Left kidney (tissue), 2 donors: ENCODE results near the gene SPAG9. TPM values are rescaled to one million over a fixed set of nuclear protein-coding genes. Genes with fewer than 3 reads are reported as not detected.
A peak's percentile ranks its signal among the peaks of the same experiment; 100 is the strongest.
"Not testable (repeated sequence)": the region's sequence is repeated elsewhere in the genome, so short reads cannot be mapped to it uniquely, and the experiment has no call there.

ENCODE experiments used
- DNase-seq: peaks from one replicate; pipeline ENCODE4 v3.0.0-alpha.2; 2013
- polyA plus RNA-seq: library from polyadenylated mRNA; unstranded; fragments of 120-200 nt; gene quantifications from one replicate; pipeline ENCODE4 v1.2.1, GENCODE V29; 2013; ENCODE audit not compliant: insufficient read length

SPAG9 gene
- polyA plus RNA-seq, 1 donor = 139 TPM

DNA sequence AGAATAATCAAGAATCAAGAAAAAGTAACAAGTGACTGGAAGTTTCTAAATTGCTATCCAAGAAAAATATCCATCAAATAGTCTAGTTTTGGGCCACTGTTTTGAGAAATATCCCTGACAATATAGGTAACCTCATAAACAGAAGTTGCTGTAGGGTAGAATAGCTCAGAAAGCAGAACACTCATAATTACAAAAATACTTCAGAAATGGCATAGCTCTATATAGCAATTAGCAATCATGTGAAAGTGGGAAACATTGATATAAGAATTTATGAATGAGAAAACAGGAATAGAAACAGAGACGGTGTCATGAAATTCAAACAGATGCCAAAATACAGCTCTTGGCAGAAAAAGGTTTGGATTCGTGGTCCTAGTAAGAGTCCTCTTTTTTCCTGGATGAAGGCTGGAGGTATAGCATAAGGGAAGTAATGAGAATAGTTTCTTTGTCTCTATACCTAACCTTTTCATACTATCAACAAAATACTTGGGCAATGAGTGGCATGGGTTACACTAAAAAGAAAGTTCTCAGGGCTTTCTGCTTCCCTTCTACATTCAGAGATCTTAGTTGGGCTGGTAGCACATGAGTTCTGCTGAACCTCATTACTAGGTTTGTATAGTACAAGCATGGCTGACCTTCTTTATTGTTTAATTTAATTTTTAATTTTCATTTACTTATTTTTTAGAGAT lies 33.5 kb downstream of the SPAG9 start:
- no peak for DNase-seq

GRCh38 chr17:51085150-51085805 lies 35.4 kb downstream of the SPAG9 start:
- DNase-seq = no peak

GRCh38 chr17:51083981-51084380 lies 36.7 kb downstream of the SPAG9 start:
- no peak for DNase-seq

DNA sequence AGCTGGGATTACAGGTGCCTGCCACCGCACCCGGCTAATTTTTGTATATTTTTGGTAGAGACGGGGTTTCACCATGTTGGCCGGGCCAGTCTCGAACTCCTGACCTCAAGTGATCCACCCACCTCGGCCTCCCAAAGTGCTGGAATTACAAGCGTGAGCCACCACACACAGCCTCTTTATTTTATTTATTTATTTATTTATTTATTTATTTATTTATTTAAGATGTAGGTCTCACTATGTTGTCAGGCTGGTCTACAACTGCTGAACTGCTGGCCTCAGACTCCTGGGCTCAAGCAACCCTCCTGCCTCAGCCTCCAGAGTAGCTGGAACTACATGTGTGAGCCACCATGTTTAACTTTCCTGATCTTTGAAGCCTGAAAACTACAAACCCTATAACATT lies 37.3 kb downstream of the SPAG9 start:
- DNase-seq = not testable (repeated sequence)

DNA sequence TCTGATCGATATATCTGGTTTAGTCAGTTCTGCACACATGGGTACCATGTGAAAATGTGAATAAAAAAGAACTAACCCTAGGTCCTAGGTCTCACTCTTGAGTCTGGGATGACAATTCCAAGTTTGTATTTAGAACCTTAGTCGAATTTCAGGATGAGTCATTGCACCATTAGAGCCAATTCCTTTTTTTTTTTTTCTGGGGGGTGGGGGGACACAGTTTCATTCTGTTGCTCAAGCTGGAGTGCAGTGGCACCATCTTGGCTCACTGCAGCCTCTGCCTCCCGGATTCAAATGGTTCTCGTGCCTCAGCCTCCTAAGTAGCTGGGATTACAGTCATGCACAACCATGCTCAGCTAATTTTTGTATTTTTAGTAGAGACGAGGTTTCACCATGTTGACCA lies 41.6 kb downstream of the SPAG9 start:
- no peak for DNase-seq

DNA sequence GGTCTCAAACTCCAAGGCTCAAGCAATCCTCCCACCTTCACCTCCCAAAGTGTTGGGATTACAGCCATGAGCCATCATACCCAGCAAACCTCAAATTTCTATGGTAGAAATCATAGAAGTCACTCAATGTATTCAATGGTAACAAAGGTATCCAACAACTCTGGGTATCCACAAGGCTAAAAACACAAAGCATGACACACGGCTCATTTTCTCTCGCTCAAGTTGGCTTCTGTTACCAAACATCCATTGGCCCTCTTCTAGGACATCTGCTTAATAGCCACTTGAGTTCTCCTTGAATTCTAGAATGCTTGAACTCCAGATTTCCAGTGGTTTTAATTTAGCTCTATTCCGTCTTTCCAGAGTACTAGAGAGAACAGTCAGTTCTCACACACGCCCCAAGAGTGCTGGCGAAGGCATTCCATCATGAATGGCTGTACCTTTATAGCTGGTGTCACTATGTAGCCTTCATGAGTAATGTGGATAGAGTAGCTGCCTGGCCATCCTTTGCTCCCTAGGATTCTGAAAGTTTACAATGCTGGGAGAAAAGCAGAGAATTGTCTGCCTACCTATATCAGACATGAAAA lies 42.6 kb downstream of the SPAG9 start:
- DNase-seq = no peak

DNA sequence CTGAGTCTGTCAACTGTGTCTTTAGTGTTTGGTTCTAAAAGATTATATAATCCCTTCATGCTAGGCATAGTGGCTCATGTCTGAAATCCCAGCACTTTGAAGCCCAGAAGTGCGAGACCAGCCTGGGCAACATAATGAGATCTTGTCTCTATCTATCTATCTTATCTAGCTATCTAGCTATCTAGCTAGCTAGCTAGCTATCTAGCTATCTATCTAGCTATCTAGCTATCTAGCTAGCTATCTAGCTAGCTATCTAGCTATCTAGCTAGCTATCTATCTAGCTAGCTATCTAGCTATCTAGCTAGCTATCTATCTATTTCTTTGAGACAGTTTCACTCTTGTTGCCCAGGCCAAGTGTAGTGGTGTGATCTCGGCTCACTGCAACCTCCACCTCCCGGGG lies 43.8 kb downstream of the SPAG9 start:
- DNase-seq = no peak

DNA sequence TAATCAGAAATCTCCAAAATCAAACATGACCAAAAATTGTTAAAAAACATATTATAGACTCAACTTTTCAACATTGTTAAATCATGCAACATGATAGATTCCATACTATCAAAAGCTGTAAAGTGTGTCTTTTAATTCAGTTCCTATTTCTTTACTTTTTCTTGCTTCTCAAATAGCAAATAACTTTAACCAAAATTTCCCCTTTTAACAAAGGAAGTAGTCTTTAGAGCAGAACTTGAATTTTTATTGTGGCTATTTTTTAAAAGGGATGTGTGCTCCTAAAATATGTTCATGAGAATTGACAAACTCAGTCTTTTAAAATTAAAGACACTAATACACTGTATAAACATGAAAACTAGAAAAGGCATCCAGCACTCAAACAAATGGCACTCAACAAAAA lies 49.1 kb downstream of the SPAG9 start:
- no peak for DNase-seq

DNA sequence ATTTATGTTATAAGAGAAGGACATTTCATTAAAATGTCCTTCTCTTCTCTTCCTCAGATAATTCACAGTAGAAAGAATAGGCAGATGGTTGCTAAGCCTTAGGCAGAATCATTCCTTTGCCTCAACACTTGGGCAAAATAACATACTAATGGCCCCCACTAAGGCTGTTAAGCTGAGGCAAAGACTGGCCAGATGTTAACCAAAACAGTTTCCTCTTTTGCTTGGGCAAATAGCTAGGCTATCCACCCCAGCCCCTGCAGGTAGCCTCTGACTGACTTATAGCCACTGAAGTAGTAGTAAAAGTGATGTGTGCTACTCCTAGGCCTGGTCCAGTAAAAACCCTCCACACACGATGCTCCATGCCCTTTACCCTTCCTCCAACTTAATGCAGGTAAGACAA lies 55.2 kb downstream of the SPAG9 start:
- no peak for DNase-seq

GRCh38 chr17:51064061-51064735 lies 56.5 kb downstream of the SPAG9 start:
- DNase-seq = no peak

- DNase-seq = no peak
Measured at GRCh38 chr17:51060396-51060795, 60.3 kb downstream of the SPAG9 start.

GRCh38 chr17:51059781-51060180 lies 60.9 kb downstream of the SPAG9 start:
- no peak for DNase-seq

- DNase-seq = no peak
Measured at GRCh38 chr17:51057534-51057933, 63.1 kb downstream of the SPAG9 start.

- DNase-seq = peak; percentile 66
Measured at GRCh38 chr17:51056813-51057510, 63.7 kb downstream of the SPAG9 start.

- DNase-seq = no peak
Measured at GRCh38 chr17:51054748-51055147, 65.9 kb downstream of the SPAG9 start.

DNA sequence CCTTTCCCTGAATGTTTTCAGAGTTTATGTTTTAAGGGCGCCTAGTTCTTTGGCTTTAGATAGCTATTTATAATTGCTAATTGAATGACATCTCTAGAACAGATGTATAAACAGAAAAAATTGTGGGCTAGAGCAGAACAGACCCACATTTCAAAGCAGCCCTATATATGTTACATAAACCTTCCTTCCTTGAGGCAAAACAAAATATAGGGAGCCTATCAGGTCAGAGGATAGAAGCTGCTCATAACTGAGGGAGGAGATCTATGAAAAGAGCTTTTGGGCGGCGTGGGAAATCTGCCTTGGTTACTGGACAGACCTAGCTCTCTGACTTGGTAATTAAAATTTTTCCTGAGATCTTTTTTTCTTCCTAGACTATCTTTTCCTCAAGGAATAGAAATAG lies 68.4 kb downstream of the SPAG9 start:
- no peak for DNase-seq

- DNase-seq = no peak
Measured at GRCh38 chr17:51050291-51051033, 70.2 kb downstream of the SPAG9 start.

DNA sequence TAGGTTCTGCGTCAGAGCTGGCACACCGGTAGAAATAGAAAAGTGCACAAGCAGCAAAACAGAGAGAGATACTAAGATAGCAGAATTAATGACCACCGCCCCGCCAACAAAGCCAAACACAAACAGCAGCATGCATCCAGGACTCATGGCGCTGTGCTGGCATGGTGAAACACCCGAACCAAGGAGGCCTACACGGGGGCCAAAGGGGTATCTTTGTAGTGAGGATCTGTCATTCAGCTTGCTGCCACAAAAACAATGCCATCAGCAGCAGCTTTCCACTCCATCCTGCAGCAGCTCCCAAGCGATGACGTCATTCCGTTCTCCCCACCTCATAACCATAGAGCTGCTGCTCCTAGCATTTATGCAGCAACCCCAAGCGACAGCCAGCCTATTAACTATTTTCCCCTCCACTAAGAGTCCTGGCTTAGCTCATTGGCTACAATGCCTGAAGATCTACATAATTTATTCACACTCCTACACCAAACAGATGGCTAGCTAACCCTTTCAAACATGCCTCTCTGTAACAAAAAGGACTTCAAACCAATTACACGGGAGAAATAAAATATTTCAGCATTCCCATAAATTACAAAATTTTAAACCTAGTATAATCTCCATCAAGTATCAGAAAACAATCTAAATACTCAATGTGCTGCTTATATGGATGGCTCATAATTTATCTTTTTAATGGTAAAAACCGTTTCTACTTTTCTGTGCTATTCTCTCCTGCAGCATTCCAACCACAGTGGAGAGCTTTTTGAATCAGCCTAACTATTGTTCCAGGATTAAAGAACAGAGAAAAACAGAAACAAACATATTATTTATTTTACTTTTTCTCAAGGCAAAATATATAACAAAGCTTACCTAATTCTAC lies 73.9 kb downstream of the SPAG9 start:
- peak; percentile 97 for DNase-seq

DNA sequence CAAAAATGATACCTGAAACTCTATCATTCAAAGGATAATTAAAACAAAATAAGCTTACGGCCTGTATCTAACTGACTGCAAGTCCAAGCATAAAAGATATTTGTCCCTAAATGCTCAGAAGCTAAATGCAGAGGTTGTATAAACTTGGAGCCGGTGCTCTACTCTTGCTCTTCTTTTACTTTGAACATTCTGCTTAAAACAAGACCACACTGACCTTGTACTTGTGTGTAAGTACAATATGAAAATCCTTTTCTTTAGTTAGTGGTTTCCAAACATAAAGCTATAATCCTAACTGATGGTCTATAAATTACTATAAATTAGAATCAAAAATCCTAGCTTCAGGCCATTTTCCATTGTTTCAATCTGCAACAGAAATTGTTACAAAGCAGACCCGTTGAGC lies 74.6 kb downstream of the SPAG9 start:
- DNase-seq = peak; percentile 35

DNA sequence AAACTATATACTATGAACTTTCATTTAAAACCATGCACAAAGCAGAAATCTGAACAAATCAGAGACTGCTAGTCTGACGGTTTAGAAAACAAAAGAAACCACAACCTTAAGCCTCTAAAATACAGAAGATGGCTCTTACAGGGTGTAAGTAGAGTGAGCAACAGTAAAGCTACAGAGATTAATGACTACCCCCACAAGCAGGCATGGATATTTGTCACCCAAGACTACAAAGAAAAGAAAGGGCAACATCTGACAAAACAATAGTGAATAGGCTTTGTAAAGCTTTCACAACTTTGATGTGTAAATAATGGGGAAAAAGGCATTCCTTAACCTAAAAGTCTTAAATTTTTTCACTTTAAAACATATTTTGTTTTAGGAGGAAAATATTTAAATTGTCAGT lies 75.0 kb downstream of the SPAG9 start:
- peak; percentile 43 for DNase-seq

GRCh38 chr17:51044976-51045375 lies 75.7 kb downstream of the SPAG9 start:
- DNase-seq = no peak
